GM21576 (cell line): ENCODE results near the gene CLDN22.

ENCODE experiments used
- ATAC-seq: cut with Tn5 transposase; IDR thresholded peaks from one replicate; pipeline ENCODE4 v1.9.1; 2021; ENCODE audit warnings: mild to moderate bottlenecking, moderate library complexity; ENCODE audit not compliant: unreplicated experiment

CLDN22 gene

DNA sequence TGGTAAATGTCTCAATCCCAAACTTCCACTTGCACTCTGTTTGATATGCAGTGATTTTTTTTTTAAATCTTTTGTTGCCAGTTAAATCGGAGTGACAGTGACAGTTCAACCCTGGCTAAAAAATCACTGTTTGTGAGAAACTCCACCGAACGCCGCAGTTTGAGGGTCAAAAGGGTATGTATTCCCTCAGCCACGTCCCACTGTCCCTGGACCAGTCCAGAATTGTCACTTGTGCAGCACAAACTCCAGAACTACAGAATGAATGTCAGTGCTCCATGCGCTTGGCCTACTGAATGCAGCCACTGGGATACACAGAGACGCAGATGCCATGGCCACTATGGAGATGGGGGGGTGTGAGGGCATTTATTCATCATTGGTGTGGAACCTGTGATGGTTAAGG is 34.2 kb downstream of the CLDN22 start:
- ATAC-seq: no peak

- no peak for ATAC-seq
Observed at GRCh38 chr4:183284965-183285364, 35.1 kb downstream of the CLDN22 start.

DNA sequence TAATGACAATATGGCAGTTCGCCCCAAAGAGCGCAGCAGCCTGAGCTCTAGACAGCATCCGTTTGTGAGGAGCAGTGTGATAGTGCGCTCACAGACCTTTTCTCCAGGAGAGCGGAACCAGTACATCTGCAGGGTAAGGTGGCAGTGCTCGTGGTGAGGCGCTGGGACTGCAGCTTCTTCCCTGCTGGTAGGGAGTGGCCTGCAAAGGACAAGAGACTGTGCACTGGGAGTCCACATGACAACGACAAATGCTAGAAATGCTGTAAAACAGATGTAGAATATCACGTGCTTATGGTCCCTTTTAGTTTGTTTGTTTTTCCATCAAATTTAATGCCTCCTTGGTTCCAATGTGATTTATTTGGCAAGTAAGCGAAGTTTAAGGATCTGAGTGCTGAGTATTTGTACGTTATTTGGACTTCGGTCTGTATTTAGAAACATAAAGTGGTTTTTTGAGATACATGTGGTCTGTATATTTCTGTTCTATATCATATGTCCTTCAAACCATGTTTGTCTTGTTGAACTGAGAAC is 35.8 kb downstream of the CLDN22 start:
- ATAC-seq: no peak

GRCh38 chr4:183276106-183276505 is 44.0 kb downstream of the CLDN22 start:
- ATAC-seq: no peak

- ATAC-seq: no peak
Observed at GRCh38 chr4:183272384-183272783, 47.7 kb downstream of the CLDN22 start.

DNA sequence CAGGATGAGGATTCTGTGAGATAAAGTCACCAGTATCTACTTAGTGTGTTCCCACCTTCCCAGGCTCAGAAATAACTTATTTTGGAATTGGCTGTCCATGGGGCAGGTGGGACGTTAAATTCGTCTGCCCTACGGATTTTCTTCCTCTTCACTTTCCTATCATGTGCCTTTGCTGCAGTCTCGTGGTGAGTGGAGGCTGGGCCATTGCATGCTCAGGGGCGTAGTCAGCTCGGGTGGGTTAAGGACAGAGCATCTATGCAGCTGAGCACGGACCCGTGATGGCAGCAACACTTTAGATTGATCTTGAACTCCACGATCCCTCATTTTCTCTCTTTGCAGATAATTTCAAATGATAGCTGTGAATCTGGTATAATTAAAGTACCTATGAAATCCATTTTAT is 51.5 kb downstream of the CLDN22 start:
- no peak for ATAC-seq
